ENCODE measurements around the gene NCF4. TPM values are rescaled to one million over a fixed set of nuclear protein-coding genes. Genes with fewer than 3 reads are reported as not detected.

NCF4 gene
- total and polyA plus RNA-seq, 2 of the 4 experiments (the other 2 are of a cell fraction) = not detected

DNA sequence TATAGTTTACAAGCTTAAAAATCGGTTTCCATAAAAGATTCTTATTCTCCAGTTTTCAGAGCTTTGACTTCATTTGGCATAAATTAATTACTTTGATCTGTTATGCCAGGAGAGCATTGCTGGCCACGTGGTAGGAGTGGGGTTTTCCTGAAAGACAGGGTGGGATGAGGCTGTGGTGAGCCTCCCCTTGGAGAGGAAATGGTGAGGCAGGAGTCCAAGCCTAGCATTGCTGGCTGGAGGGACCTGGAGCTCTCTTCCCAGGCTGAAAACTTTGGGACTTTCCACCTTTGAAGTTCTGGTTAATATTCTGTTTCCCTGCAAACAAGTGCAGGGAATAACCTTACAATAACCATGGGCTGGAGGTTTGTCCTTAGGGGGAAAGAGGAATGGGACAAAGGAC, 31.5 kb downstream of the NCF4 start:
- in situ Hi-C loops (cut with MboI; ENCODE audit: low sequenced_read_pairs) (no loop called here), intact Hi-C loops (cut with micrococcal nuclease) (no loop called here), dilution Hi-C loops (cut with HindIII; ENCODE audit: low sequenced_read_pairs, unreplicated experiment) (no loop called here)
- H3K18ac ChIP-seq (ENCODE audit: low read depth, low read length) = no peak overlapping the region
- no peak overlapping the region for H3K4ac ChIP-seq (ENCODE audit: low read depth, low read length)
- H2BK120ac ChIP-seq (ENCODE audit: low read depth, low read length) = no peak overlapping the region
- DNase-seq (no peak), ATAC-seq (ENCODE audit: low read depth) (no peak)
- no TSS peak for BruUV-seq (replicated peaks)
- H3K4me1 ChIP-seq (ENCODE audit: control insufficient read depth, insufficient read depth, low read length) = no peaks in the 10 kb centered on the region
- no peaks in the 10 kb centered on the region for H3K9me1 ChIP-seq (ENCODE audit: insufficient read depth, low read length)
- H3K27me3 ChIP-seq (ENCODE audit: control insufficient read depth, insufficient read depth, low read length) = peaks cover 9% of the 10 kb centered on the region
- H4K5ac ChIP-seq (ENCODE audit: low read depth, low read length) = no peak overlapping the region
- no peak overlapping the region for H2BK5ac ChIP-seq (ENCODE audit: low read depth, low read length, poor library complexity, severe bottlenecking)
- no peak overlapping the region for H3K14ac ChIP-seq (replicated peaks; ENCODE audit: low read depth, low read length)
- H3K4me3 ChIP-seq (ENCODE audit: insufficient read depth, low read depth, low read length) = no peak overlapping the region
- WGBS, 2 experiments (ENCODE audit: extremely low coverage in 2 of 2, insufficient read length in 1 of 2) = no CpG with 5 or more reads among the region's 2 CpGs
- CTCF ChIA-PET = no interaction called here
- no peaks in the 10 kb centered on the region for H3K79me1 ChIP-seq (ENCODE audit: low read depth in 1 of 2, low read length in 2 of 2)
- no peak overlapping the region for H2AK9ac ChIP-seq (replicated peaks; ENCODE audit: low read depth, low read length, poor library complexity)
- H3K36me3 ChIP-seq (ENCODE audit: control insufficient read depth, insufficient read depth, low read length) = no peaks in the 10 kb centered on the region
- no peaks in the 10 kb centered on the region for H4K20me1 ChIP-seq (ENCODE audit: insufficient read depth, low read length)
- H2AFZ ChIP-seq (replicated peaks; ENCODE audit: low read length, poor library complexity) = no peak overlapping the region
- H3K56ac ChIP-seq (ENCODE audit: extremely low read depth, insufficient read depth, low read length) = no peak overlapping the region
- no peak overlapping the region for H4K8ac ChIP-seq (ENCODE audit: low read depth in 2 of 2, low read length in 2 of 2)
- TF ChIP-seq MAFK (IDR thresholded peaks at IDR 0.05; ENCODE audit: low read depth, low read length) (no peak), USF2 (IDR thresholded peaks at IDR 0.05; ENCODE audit: low read depth, low read length) (no peak), RAD21 (IDR thresholded peaks at IDR 0.05; ENCODE audit: low read length) (no peak)
- no peak overlapping the region for H2BK15ac ChIP-seq (ENCODE audit: low read depth, low read length)
- POLR2A ChIA-PET (ENCODE audit: unreplicated experiment) = no interaction called here
- H4K91ac ChIP-seq (ENCODE audit: insufficient read depth, low read depth, low read length) = no peak overlapping the region
- no peak overlapping the region for H2AK5ac ChIP-seq (ENCODE audit: low read depth, low read length)
- H3K4me2 ChIP-seq (ENCODE audit: low read depth, low read length) = no peak overlapping the region
- H2BK20ac ChIP-seq (ENCODE audit: low read depth, low read length) = no peak overlapping the region
- H3K23ac ChIP-seq (ENCODE audit: low read depth, low read length) = no peak overlapping the region
- no peak overlapping the region for H3K9ac ChIP-seq (ENCODE audit: low read depth, low read length)
- H3K27ac ChIP-seq (ENCODE audit: insufficient read depth, low read length) = no peak overlapping the region
- H3K9me3 ChIP-seq (ENCODE audit: control insufficient read depth, insufficient read depth, low read length) = no peaks in the 10 kb centered on the region

Data from IMR-90 (cell line).